GM23338 (cell line): ENCODE measurements around the gene FRAS1.

Source experiments
- CREB1 ChIP-seq: fragments of 250-450 bp; sonication (Bioruptor Pico); IDR thresholded peaks from 2 replicates; pipeline ENCODE4 v1.5.0; 2020; ENCODE audit warnings: low read depth, mild to moderate bottlenecking, moderate library complexity
- EZH2 ChIP-seq: fragments of 200-600 bp; sonication (generic); IDR thresholded peaks from one replicate; pipeline ENCODE4 v1.8.0; 2017; ENCODE audit warnings: antibody characterized with exemption, mild to moderate bottlenecking, low read depth; ENCODE audit not compliant: unreplicated experiment
- EZH2phosphoT487 ChIP-seq: fragments of 200-600 bp; sonication (generic); IDR thresholded peaks from one replicate; pipeline ENCODE4 v1.8.1; 2018; ENCODE audit warnings: antibody characterized with exemption; ENCODE audit not compliant: unreplicated experiment
- JUNB ChIP-seq: IDR thresholded peaks from one replicate; pipeline ENCODE4 v1.6.1; 2016; ENCODE audit warnings: antibody characterized with exemption; ENCODE audit not compliant: unreplicated experiment
- NANOG ChIP-seq: IDR thresholded peaks from 2 replicates; pipeline ENCODE4 v1.6.1; 2016; ENCODE audit warnings: antibody characterized with exemption, borderline replicate concordance
- POLR2AphosphoS5 ChIP-seq: IDR thresholded peaks from 2 replicates; pipeline ENCODE4 v1.6.1; 2016; ENCODE audit warnings: antibody characterized with exemption, low read depth
- TF ChIP-seq, protein P1 (sequence below), 2 experiments: fragments of 200-600 bp in 1 of 2; sonication (generic) in 1 of 2; conservative IDR thresholded peaks; 2 replicates each; pipeline versions ENCODE4 v1.5.1 to v1.6.1; 2016 to 2017; ENCODE audit warnings: antibody characterized with exemption in 2 of 2, low read depth in 2 of 2, mild to moderate bottlenecking in 2 of 2, moderate library complexity in 1 of 2
- TF ChIP-seq, protein P2 (sequence below): IDR thresholded peaks from one replicate; pipeline ENCODE4 v1.6.1; 2018; ENCODE audit warnings: antibody characterized with exemption; ENCODE audit not compliant: unreplicated experiment

DNA sequence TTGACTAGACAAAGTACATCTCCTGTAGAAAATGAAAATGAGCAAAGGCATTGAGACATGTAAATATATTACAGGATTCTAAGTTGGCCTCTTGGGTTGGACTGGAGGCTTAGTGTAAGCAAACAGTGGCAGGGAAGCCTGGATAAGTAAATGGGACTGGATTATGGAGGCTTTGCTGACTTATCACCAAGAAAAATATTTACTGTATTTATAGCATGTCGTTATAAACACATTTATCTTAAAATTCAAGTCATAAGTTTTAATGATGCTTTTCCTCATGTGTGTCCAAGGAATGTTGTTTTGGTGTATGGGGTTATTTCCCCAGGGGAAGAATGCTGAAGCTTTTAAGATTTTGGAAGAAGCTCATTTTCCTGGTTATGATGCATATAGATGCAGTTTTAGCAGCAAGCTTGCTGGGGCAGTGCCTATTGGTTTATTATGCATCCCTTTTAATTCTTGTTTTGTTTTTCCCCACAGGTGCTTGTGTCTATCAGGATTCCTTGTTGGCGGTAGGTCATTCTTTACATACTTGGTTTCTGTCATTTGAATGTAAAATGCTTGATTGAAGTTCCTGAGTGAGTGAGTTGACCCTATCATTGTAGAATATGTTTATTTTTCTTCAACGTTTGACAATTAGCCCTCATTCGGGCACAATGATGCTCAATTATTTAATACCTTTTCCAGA, 8.5 kb downstream of the FRAS1 start:
- TF ChIP-seq, protein P1, sequence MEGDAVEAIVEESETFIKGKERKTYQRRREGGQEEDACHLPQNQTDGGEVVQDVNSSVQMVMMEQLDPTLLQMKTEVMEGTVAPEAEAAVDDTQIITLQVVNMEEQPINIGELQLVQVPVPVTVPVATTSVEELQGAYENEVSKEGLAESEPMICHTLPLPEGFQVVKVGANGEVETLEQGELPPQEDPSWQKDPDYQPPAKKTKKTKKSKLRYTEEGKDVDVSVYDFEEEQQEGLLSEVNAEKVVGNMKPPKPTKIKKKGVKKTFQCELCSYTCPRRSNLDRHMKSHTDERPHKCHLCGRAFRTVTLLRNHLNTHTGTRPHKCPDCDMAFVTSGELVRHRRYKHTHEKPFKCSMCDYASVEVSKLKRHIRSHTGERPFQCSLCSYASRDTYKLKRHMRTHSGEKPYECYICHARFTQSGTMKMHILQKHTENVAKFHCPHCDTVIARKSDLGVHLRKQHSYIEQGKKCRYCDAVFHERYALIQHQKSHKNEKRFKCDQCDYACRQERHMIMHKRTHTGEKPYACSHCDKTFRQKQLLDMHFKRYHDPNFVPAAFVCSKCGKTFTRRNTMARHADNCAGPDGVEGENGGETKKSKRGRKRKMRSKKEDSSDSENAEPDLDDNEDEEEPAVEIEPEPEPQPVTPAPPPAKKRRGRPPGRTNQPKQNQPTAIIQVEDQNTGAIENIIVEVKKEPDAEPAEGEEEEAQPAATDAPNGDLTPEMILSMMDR (conservative IDR thresholded peaks at IDR 0.05; ENCODE audit: low read depth in 2 of 2), result no peak
- TF ChIP-seq CREB1 (CRISPR knock-in tag) (no peak), POLR2AphosphoS5 (no peak), EZH2 (no peak), NANOG (no peak; the same call in 1 of the 2 replicates), JUNB (no peak), EZH2phosphoT487 (no peak)
- TF ChIP-seq, protein P2, sequence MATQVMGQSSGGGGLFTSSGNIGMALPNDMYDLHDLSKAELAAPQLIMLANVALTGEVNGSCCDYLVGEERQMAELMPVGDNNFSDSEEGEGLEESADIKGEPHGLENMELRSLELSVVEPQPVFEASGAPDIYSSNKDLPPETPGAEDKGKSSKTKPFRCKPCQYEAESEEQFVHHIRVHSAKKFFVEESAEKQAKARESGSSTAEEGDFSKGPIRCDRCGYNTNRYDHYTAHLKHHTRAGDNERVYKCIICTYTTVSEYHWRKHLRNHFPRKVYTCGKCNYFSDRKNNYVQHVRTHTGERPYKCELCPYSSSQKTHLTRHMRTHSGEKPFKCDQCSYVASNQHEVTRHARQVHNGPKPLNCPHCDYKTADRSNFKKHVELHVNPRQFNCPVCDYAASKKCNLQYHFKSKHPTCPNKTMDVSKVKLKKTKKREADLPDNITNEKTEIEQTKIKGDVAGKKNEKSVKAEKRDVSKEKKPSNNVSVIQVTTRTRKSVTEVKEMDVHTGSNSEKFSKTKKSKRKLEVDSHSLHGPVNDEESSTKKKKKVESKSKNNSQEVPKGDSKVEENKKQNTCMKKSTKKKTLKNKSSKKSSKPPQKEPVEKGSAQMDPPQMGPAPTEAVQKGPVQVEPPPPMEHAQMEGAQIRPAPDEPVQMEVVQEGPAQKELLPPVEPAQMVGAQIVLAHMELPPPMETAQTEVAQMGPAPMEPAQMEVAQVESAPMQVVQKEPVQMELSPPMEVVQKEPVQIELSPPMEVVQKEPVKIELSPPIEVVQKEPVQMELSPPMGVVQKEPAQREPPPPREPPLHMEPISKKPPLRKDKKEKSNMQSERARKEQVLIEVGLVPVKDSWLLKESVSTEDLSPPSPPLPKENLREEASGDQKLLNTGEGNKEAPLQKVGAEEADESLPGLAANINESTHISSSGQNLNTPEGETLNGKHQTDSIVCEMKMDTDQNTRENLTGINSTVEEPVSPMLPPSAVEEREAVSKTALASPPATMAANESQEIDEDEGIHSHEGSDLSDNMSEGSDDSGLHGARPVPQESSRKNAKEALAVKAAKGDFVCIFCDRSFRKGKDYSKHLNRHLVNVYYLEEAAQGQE, result no peak
